HG03520 (cell line): ENCODE results near the gene PRSS22.

Experiments used
- ATAC-seq: cut with Tn5 transposase; IDR thresholded peaks from one replicate; pipeline ENCODE4 v1.9.1; 2021; ENCODE audit warnings: mild to moderate bottlenecking, moderate library complexity; ENCODE audit not compliant: unreplicated experiment

PRSS22 gene

DNA sequence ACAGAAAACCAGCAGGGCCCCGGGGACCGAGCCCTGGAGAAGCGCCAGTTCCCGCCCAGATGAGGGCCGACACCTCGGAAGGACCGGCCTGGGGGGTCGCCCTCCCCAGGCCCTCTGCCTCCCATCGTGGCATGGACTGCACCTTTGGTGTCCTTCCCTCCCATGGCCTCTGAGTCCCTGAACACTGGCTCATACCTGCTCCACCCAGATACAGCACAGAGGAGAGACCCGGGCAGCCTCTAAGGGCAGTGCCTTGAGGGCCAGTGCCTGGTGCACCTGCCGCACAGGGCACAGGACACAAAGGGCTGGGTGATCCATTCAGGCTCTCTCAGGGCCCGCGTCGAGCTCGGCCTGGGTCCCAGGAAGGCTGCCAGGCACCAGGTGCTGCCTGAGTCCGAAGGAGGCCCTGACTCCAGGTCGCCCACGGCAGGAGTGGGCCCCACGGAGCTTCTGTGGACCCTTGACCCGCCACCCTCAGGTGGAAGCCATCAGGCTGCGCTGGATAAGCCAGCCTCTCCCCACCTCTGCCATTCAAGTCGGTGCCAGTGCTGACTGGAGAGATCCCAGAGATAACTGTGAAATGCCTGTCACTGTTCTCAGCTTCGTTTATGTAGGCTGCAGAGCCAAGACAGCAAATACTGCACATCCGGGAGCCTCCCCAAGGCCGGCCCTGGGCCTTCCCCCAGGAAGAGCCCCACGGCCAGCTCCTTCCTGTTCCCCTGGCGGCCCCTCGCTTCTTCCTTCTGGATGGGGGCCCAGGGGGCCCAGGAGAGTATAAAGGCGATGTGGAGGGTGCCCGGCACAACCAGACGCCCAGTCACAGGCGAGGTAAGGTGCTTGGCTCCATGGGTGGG lies 28.2 kb downstream of the PRSS22 start, which contains the start of gene ZG16B:
Gene ZG16B, plus strand, starts transcription at position 803 of the 854 bp plus-strand sequence. CDS start 139 bp downstream, outside the sequence.
- ATAC-seq = no peak

DNA sequence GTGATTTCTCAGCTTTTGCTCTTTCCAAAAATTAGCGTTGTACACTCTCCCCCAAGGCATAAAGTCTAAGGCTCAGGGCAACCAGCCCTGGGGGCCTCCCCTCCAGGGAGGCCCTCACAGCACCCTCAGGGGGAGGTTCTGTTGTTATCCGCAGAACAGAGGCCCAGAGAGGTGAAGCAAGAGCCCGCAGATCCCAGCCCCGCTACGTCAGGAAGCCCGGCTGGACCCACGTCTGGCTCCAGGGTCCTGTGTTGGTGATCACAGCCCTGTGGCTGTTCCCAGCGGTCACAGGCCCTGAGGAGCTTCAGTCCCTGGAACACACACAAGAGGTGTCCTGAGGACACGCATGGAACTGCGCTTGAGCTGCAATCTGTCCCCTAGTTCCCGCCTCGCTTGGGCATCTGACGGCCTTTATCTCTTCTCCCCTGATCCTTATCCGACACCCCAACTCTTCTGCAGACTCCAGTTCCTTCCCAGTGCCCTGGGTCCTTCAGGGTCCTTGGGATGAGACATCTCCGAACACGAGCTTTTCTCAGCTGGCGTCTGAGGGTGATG lies 29.0 kb downstream of the PRSS22 start:
- ATAC-seq = no peak

DNA sequence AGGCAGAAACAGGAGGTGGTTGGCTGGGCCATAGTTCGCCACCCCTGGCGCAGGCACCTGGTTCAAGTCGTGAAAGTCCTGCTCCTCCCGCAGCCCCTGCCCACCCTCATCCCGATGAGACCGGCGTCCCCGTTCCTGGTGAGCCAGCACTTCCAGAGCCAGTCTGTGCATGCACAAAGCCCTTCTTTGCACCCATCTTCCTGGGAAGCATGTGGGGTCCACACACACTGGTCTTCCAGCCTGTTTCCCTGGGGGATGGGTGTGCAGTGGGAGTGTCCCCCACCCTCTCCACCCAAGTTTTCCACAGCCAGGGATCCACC lies 29.5 kb downstream of the PRSS22 start:
- ATAC-seq = no peak

DNA sequence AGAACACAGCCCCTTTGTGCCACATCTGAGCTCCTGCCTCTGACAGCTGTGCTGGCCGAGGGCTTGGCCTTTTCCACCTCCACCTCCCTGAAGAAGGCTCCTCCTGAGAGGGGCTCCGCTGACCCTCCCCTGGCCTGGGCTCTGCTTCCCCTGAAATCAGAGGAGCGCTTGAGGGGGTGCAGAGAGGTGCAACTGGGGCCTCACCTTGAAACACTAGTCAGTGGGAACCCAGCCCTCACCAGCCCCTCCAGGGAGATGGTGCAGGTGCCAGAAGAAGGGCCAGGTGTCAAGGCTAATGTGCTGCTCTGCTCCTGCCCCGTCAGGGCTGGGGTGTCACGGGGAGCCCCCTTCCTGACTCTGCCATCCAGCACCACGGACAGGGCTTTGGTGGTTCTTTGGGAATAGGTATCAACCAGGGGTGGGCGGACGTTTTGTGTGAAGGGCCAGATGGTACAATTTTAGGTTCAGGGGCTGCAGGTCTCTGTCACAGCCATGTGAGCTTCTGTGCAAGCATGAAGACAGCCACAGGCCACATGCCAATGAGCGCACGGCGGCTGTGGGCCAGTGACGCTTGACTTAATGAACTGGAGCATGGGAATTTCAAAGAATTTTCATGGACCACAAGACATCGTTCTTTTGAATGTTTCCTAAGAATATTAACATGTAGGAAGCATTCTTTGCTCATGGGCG lies 30.0 kb downstream of the PRSS22 start:
- ATAC-seq = no peak

DNA sequence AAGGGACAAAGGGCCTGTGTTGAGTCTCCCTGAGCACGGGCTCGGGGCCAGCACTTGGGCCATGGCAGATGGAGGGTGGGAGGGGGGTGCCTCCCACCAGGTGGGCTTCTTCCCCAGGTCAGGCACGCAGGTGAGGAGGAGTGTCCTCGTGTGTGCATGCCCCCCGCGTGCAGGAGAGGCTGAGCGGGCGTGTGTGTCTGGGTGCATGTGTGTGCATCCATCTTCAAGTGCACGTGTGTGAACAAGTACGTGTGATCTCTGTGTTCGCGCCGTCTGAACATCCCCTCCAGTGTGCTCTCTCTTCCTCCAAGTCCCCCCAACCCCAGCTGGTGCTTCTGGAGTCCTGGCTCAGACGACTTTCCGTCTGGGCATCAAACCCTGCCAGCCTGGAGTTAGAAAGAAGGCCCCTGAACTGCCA lies 30.6 kb downstream of the PRSS22 start:
- ATAC-seq = no peak

DNA sequence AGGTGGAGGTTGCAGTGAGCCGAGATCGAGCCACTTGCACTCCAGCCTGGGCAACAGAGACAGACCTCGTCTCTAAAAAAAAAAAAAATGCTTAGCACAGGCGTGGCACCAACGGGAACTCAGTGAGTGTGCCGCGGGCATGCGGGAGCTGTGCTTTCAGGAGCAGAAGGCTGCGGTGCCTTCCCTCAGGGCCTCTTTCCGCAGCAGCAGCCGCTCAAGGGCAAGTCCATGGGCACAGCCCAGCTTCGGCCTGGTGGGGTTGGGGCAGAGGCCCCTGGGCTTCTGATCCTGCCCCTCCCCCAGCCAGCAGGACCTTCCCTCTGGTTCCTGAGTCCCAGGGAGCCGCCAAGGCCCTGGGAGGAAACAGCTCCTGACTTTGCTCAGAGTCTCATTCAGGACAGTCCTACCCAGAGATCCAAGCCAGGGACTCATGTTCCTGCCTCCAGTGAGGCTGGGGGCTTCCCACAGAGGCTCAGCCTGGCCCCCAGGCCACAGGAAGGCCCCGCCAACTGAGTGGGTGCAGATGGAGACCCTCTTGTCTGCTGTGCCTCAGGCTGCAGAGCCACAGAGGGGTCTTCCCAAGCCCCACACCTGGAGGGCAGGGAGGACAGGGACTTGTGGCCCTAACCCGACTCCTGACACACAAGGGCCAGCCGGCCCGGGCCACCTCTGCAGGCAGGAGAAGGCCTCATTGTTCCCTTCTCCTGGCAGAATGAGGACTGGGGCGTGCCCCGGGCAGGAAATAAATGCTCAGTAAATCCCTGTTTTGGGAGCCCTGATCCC lies 31.2 kb downstream of the PRSS22 start:
- no peak for ATAC-seq

DNA sequence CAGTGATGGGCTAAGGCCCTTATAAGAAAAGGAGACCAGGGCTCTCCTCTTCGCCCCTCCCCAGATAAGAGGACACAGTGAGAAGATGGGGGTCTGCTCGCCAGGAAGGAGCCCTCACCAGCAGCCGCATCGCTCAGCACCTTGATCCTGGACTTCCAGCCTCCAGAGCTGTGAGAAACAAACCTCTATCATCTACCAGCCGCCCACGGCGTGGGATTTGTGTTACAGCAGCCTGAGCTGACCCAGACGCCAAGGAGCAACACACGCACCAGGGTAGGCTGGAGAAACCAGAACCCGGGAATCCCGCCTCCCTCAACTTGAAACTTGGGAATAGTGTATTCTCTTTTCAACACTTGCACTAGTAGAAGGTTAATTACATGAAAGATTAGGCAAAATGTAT lies 32.1 kb downstream of the PRSS22 start:
- ATAC-seq = no peak

DNA sequence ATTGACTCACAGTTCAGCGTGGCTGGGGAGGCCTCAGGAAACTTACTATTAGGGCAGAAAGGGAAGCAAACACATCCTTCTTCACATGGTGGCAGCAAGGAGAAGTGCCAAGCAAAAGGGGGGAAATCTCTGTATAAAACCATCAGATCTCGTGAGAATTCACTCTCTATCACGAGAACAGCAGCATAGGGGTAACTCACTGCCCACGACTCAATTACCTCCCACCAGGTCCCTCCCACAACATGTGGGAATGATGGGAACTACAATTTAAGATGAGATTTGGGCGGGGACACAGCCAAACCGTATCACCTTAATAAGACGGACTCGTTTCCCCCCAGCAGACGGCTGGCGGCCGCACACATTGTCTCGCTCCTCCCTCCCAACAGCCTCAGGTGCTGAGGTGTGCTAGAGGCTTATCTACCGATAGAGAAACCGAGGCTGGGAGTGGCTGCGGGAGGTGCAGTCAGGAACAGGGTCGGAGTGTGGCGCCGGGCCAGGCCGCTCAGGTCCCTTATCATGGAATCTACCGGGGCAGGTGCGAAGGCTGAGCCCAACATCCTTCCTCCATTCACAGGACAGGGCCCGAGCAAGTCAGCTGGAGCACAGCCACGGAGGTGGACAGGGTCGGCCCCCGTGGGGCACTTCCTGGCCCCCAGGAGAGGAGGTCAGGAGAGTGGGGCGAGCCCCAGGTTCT lies 32.8 kb downstream of the PRSS22 start:
- no peak for ATAC-seq

DNA sequence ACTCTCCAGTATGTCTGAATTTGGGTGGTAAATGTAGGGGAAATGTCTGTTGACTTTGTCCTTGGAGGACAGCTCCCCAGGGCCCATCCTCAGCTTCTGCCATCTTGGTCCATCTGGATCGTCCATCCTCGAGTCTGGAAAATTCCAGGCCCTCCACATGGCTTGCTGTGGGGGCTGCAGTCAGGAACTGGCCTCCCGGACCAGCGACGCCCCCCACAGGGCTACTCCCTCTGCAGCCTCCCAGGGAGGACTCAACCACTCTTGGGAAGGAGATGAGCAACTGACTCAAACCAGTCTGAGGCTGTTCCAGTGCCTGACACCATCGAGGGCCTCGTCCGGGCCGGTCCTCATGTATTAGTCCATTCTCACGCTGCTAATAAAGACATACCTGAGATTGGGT lies 33.3 kb downstream of the PRSS22 start:
- no peak for ATAC-seq

DNA sequence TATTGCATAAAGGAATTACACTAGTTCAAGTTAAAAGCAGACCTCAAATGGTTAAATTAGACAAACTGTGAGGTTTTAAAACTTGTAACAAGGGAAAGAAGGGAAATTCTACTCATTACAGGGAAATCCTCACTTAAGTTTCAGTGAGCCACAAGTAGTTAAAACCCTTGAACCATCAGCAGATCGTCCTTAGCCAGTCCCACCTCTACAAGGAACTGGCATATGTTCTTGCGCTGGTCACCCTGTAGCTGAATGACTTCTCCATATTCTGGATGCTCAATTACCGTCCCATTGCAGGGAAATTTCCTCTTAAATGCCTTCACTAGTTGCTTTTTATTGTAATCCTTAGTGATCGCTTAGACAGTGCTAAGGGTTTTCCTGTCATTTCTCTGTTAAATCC lies 35.5 kb downstream of the PRSS22 start:
- no peak for ATAC-seq

DNA sequence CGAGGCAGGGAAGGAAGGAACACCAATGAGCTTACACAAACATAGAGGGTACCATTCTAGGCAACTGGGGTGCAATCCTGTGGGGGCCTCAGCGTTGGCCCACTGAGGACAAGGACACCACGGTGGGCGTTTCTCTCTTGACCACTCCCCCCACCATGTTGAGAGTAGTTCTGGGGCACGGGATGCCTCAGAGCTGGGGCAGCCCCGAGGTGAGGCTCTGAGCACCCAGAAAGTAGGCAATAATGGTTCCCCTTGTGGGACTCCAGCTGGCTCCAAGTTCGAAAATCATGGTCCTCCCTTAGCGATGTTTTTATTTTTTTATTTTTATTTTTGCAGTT lies 35.8 kb downstream of the PRSS22 start:
- no peak for ATAC-seq

DNA sequence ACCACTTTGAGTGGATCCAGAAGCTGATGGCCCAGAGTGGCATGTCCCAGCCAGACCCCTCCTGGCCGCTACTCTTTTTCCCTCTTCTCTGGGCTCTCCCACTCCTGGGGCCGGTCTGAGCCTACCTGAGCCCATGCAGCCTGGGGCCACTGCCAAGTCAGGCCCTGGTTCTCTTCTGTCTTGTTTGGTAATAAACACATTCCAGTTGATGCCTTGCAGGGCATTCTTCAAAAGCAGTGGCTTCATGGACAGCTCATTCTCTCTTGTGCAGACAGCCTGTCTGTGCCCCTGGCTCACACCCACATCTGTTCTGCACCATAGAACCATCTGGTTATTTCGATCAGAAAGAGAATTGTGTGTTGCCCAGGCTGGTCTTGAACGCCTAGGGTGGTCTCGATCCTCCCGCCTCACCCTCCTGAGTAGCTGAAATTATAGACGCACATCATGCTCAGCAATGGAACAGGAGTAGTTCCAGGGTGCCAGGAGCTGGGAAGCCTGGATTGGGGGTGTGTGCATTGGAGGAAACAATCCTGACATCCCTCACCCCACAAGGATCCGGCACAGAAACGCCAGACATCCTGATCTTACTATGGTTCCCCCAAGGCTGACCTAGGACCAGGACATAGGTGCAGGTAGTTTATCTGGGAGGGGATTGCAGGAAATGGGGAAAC lies 36.3 kb downstream of the PRSS22 start:
- ATAC-seq = no peak

DNA sequence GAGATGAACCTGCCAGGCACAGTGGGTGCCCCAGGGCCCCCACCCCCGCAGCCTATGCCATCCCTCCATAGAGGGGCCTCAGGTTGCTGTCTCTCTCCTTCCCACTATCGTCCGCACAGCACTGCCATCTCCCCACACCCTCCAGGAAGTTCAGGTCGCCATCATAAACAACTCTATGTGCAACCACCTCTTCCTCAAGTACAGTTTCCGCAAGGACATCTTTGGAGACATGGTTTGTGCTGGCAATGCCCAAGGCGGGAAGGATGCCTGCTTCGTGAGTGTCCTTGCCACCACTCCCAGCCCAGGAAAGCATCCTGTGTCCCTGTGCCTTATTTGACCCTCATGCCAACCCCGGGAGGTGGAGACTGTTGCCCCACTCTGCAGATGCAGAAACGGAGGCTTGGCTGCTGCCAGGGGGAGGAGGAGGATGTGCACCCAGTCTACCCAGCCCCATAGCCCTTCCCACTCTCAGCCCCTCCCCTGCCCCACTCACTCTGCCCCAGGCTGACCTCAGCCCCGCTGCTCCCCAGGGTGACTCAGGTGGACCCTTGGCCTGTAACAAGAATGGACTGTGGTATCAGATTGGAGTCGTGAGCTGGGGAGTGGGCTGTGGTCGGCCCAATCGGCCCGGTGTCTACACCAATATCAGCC lies 37.0 kb downstream of the PRSS22 start:
- ATAC-seq = no peak

DNA sequence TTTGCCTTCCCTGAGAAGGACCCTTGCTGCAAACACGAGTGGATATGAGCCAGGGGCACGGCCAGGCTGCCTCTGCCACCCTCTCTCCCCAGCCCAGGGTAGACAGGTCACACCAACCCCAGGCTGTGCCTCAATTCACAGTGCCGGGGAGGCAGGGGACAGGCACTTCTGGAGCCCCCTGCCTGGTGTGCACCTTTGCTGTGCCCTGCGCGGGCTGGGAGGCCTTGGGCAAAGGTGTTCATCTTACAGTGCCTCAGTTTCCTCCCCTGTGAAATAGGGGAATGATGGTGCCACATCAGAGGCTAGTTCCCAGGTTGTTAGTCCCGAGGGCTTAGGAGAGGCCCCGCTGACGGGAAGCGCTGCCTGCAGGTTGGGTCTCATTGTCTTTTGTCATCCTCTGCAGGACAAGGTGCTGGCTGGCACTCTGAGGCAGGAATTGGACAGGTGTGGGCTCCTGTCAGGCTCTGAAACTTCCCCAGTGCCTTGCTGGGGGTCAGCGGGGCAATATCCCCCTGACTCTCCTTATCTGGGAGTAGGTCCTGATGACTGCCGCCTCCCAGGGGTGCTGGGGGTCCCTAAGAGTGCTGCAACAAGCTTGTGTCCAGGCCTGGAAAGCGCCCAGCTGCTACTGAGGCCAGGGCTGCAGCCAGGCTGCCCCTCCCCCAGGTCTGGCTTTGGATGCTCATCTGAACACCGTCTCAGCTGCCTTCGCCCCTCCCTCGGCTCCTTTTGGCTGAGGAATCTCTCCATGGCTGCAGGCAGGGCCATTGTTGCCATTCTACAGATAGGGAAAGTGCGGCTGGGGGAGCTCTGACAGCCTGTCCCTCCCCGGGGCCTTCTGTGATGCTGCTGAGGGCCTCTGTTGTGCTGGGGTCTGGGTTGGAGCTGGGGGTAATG lies 37.8 kb downstream of the PRSS22 start:
- no peak for ATAC-seq

DNA sequence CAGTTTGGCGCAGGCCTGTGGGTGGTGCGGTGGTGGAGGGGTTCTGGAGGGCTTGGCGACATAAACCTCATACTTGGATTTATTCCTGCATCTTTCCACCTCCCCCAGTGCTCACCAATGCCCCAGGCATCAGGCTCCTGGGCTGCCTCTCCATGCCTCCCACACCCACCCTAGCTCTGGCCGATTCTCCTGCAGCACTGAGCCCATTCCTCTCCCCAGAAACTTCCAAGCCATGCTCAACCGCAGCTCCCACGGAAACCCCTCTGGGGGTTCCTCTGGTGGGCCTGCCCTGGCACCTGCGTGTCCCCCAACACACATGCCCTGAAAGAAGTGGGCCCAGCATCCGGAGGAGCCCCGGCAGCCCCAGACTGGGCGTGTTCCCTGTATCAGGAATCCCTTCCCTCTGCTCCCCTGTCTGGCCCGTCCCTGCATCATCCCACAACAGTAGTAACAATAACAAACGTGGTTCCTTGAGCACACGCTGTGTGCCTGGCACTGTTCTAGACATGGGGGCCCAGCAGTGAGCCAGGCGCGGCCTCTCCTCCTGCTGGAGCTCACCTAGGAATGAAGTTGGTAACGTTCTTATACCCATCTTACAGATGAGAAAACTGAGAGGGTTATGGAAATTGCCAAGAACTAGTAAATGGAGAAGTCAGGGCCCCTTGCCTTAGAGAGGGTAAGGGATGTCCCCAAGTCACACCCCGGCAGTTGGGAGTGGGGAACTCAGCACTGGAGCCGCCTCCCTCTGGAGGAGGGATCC lies 38.6 kb downstream of the PRSS22 start:
- ATAC-seq = no peak

DNA sequence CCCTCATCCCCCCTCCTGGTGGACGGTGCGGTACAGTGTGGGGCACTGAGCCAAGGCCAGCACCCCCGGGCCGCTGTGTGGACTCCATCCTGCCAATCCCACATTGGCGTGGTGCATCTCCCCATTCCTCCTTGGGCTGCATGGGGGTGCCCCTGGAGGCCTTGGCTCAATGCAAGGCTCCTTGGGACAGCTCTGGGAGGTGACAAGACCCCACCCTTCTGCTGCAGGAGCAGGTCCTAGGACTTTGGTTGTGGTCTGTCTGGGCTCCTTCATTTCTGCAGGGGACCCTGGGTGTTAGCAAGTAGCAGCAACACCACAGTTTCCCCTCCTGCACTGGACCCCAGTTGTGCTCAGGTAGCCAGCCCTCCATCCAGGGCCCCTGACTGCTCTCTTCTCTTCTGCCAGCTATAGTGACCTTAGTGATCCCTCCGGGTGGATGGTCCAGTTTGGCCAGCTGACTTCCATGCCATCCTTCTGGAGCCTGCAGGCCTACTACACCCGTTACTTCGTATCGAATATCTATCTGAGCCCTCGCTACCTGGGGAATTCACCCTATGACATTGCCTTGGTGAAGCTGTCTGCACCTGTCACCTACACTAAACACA lies 39.6 kb downstream of the PRSS22 start:
- no peak for ATAC-seq

DNA sequence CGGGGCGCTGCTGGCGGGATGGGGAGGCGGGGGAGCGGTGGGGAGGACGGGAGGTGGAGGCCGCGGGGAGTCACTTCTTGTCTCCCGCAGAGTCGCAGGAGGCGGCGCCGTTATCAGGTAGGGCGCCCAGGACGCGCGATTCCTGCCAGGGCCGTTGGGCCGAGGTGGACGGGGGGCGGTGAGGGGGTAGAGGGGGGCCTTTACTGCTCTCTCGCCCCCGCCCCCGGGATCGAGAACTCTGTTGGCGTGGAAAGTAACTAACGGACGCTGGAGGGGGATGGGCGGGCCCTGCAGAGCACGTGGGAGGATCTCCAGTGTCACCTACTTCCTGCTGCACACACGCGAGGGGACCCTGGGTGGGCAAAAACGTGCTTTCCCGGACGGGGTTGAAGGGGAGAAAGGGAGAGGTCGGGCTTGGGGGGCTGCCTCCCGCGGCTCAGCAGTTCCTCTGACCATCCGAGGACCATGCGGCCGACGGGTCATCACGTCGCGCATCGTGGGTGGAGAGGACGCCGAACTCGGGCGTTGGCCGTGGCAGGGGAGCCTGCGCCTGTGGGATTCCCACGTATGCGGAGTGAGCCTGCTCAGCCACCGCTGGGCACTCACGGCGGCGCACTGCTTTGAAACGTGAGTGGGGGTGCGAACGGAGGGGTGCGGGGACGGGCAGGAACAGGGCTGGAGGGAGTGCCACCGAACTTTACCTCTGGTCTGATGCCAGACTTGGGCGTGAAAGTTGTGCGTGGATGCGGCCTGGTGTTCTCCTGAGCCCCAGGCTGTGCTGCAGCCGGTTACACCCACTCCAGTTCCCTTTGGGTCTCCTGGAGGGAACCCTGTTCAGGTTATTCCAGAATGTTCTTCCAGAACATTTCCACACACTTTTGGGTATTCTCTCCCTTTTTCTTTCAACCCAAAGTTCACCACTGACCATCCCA lies 40.4 kb downstream of the PRSS22 start:
- ATAC-seq = no peak
